Kidney epithelial cell (primary cell): ENCODE data around the gene WFIKKN1. TPM values are rescaled to one million over a fixed set of nuclear protein-coding genes. Genes with fewer than 3 reads are reported as not detected.

Experiments
- DNase-seq: peaks from one replicate; pipeline ENCODE4 v3.0.0-alpha.2; 2010; ENCODE audit warnings: low read depth
- H3K27me3 ChIP-seq: 2 replicates; pipeline ENCODE4 v1.6.0; 2011; ENCODE audit warnings: low read length; ENCODE audit not compliant: control insufficient read depth, insufficient read depth
- H3K36me3 ChIP-seq: 2 replicates; pipeline ENCODE4 v1.5.1; 2011; ENCODE audit warnings: low read length; ENCODE audit not compliant: control insufficient read depth, insufficient read depth
- H3K4me3 ChIP-seq: 2 replicates; pipeline ENCODE4 v1.5.1; 2011; ENCODE audit warnings: low read depth, mild to moderate bottlenecking, control low read depth, low read length
- total RNA-seq: library from RNA; depleted of rRNA; stranded (reverse); fragments of >200 nt; gene quantifications from 2 replicates; pipeline ENCODE4 v1.2.3, GENCODE V29; 2015
- TF ChIP-seq, protein P1 (sequence below): IDR thresholded peaks from 2 replicates; pipeline ENCODE4 v1.5.1; 2011; ENCODE audit warnings: mild to moderate bottlenecking, moderate library complexity, low read length, control low read depth, inconsistent platforms; ENCODE audit not compliant: insufficient read depth, poor library complexity, severe bottlenecking

Gene WFIKKN1
- total RNA-seq, 1 donor from 2014 or later: 0.08 TPM

DNA sequence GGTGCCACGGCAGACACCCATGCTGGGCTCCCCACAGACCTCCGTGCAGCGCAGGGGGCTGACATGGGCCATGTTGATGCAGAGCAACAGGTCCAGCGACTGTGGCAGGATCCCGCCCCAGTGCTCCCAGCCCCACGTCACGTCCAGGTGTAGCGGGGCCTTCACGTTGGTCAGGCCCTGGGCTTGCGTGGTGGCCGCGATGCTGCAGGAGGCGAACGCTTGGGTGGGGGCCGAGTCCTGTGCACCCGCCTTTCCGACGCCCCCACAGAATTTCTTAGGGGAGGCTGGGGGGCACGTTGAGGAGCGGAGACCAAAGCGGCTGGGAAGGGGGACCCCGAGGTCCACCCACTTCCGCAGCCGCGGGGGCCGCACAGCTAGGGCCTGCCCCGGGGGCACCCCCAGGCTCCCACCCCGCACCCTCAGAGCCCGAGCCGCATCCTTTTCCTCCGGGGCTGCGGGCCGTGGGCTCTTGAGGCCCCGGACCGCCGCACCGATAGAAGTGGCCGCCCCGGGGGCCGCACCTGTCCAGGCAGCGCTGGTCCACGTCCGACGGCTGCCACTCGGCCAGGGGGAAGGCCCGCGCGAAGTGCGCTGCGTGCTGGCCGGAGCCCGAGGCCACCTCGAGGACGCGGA is 4.9 kb downstream of the WFIKKN1 start:
- TF ChIP-seq, protein P1, sequence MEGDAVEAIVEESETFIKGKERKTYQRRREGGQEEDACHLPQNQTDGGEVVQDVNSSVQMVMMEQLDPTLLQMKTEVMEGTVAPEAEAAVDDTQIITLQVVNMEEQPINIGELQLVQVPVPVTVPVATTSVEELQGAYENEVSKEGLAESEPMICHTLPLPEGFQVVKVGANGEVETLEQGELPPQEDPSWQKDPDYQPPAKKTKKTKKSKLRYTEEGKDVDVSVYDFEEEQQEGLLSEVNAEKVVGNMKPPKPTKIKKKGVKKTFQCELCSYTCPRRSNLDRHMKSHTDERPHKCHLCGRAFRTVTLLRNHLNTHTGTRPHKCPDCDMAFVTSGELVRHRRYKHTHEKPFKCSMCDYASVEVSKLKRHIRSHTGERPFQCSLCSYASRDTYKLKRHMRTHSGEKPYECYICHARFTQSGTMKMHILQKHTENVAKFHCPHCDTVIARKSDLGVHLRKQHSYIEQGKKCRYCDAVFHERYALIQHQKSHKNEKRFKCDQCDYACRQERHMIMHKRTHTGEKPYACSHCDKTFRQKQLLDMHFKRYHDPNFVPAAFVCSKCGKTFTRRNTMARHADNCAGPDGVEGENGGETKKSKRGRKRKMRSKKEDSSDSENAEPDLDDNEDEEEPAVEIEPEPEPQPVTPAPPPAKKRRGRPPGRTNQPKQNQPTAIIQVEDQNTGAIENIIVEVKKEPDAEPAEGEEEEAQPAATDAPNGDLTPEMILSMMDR: no peak
- H3K27me3 ChIP-seq: peaks cover 4% of the 10 kb centered on the region
- no peak for DNase-seq
- peak overlapping the region; percentile 86 for H3K4me3 ChIP-seq
- no peaks in the 10 kb centered on the region for H3K36me3 ChIP-seq

DNA sequence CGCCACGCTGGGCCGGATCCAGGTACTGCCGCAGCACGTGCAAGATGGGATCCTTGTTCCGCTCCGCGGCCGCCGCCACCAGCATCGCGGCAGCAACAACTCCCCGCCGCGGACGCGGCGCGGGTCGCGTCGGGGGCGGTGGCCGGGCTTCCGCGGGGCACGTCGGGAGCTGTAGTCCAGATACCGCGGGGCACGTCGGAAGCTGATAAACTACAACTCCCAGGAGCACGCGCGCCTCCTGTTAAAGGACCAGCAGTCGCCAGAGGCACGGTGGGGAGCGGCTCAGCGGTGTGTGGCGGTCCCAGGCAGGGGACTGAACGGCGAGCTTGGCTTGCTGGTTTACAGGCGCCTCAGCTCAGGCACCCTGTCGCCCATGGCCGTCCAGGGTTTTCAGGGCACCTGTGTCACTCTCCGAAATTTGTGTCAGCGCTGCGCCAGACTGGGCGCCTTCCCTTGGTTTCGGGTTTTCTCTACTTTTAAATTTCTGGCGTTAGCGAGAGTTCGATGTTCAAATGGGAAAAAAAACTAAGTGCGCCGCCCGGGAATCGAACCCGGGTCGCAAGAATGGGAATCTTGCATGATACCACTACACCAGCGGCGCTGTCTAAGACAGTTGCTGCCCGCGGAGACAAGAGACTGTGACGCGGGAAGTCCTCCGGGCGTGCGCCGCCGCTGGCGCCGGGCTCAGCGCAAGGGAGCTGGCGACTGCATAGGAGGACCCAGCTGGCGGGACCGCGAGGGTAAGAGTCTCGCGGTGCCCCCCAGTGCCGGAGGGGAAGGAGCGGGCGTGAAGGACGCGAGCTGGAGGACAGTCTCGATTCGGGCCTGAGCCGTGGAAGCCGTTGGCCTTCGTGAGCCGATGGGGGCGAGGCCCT is 5.7 kb downstream of the WFIKKN1 start, which contains the start of gene METTL26:
METTL26 (minus strand) TSS at position 100 of the 875 bp plus-strand sequence; CDS start at position 85, 15 bp downstream.
- peak within 1 kb of the TSS; percentile 86 for H3K4me3 ChIP-seq

DNA sequence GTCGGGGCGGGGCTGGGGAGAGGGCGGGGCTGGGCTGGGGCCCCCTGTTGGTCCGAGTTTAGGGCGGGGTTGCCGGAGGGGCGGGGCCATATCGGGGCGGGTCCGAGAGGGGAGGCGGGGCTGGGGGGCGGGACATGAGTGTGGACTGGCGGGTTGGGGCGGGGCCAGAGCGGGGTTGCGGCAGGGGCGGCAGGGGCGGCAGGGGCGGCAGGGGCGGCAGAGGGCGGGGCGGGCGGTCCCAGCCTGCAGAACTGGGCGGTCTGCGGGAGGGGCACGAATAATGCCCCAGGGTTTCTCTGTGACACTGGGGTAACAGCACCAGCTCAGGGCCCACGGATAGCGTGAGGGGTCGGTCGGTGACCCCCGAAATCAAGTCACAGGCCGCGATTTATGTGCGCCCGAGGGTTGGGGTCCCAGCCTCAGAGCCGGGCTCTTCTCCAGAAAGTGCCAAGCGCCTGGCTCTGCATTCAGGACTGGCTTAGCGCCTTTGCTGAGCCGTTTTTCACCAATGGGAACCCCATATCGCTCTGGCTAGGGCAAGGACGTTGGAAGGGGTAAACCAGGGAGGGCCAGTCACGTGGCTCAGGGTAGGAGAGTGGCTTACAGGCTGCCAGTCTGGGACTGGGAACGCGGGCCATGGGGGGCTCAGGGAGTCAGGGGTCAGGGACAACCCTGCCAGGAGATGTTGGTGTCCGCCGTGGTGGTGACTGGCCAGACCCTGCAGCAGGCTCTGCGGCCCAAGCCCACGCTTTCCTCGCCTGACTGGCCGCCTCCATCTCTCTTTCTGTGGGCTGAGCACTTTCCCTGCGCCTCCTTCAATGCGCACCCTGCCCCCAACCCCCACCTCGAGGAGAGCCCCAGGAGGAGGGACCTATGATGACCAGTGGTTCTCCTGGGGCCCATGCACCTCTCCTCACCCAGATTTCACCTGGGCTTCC is 6.6 kb downstream of the WFIKKN1 start:
- no peaks in the 10 kb centered on the region for H3K27me3 ChIP-seq
- DNase-seq: no peak
- TF ChIP-seq, protein P1: no peak
- H3K4me3 ChIP-seq: peak overlapping the region; percentile 86
- no peaks in the 10 kb centered on the region for H3K36me3 ChIP-seq

More for the DNA sequence above, 5.7 kb downstream of the WFIKKN1 start, which contains the start of gene METTL26:
- TF ChIP-seq, protein P1: no peak
- peak; percentile 69 for DNase-seq
- no peaks in the 10 kb centered on the region for H3K36me3 ChIP-seq
- H3K27me3 ChIP-seq: no peaks in the 10 kb centered on the region

DNA sequence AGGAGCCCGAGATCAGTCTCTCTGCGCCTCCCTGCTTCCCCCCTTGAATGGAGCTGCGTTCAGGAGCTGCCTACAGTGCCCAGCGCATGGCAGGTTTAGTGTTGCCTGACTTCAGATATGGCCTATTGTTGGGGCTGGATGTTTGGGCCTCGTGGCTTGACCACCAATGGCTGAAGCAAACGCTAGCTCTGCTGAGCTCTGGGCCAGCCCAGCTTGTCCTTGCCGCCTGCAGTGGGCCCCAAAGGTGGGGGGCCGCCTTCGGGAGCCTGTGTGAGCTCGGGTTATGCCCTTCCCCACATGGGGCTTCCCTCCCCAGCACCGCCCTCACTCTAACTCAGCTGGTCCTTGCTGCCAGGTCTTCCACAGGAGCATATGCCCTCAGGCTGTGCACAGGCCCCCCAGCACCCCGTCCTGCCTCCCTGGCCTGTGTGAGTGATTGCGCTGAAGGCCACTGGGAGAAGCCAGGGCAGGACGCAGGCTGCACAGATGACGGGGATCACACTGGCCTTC is 7.3 kb downstream of the WFIKKN1 start:
- TF ChIP-seq, protein P1: no peak
- H3K4me3 ChIP-seq: no peak overlapping the region
- DNase-seq: no peak
- H3K27me3 ChIP-seq: no peaks in the 10 kb centered on the region
- no peaks in the 10 kb centered on the region for H3K36me3 ChIP-seq

DNA sequence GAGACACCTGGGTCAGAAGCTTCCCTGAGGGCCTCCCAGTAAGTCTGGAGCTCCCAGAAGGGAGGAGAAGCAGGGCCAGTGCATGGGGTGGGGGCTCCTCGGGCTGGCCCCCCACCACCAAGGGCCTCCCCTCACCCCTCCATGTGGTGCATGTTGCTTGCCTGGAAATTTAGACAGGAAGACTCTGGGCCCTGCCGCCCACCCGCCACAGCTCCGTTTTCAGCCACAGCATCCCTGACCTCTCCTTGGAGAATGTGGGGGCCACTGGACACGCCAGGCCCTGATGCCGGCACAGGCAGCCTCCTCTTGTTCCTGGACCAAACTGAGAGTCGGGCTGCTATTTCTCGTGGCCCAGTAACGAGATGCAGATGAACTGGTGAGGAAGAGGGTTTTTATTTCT is 8.1 kb downstream of the WFIKKN1 start:
- TF ChIP-seq, protein P1: no peak
- Histone ChIP-seq H3K4me3 (no peak overlapping the region), H3K27me3 (no peaks in the 10 kb centered on the region), H3K36me3 (no peaks in the 10 kb centered on the region)
- DNase-seq: no peak
